Ascending aorta (tissue), 2 donors: ENCODE measurements around the gene NEK11. TPM values are rescaled to one million over a fixed set of nuclear protein-coding genes. Genes with fewer than 3 reads are reported as not detected.

Source experiments
- DNase-seq, 2 donors: peaks; one replicate each; pipeline ENCODE4 v3.0.0-alpha.2; 2019; ENCODE audit warnings: low spot score in 2 of 2
- H3K27ac ChIP-seq, 2 donors: fragments of 200-600 bp; sonication (generic); one replicate each; pipeline ENCODE4 v1.5.1; 2016 to 2017; ENCODE audit warnings: mild to moderate bottlenecking in 1 of 2
- H3K27me3 ChIP-seq: fragments of 200-600 bp; sonication (generic); one replicate; pipeline ENCODE4 v1.5.1; 2017
- H3K36me3 ChIP-seq, 2 donors: fragments of 200-600 bp; sonication (generic); one replicate each; pipeline ENCODE4 v1.5.1; 2016
- H3K4me1 ChIP-seq, 2 donors: fragments of 200-600 bp; sonication (generic); one replicate each; pipeline ENCODE4 v1.5.1; 2016 to 2017; ENCODE audit warnings: mild to moderate bottlenecking in 1 of 2
- H3K4me3 ChIP-seq, 2 donors: fragments of 200-600 bp; sonication (generic); one replicate each; pipeline ENCODE4 v1.5.1; 2016 to 2017; ENCODE audit warnings: mild to moderate bottlenecking in 1 of 2
- H3K9me3 ChIP-seq, 2 donors: fragments of 200-600 bp; sonication (generic); one replicate each; pipeline ENCODE4 v1.5.1; 2016
- intact Hi-C: fragments of 100-400 bp; cut with DNase I; formaldehyde crosslinking; loops from one replicate; pipeline ENCODE4 v1.15.1; 2023
- total RNA-seq: library from RNA; depleted of rRNA; stranded (reverse); fragments of >200 nt; gene quantifications from one replicate; pipeline ENCODE4 v1.1.0, GENCODE V29; 2016
- TF ChIP-seq, protein P1 (sequence below), 3 experiments: fragments of 200-600 bp in 2 of 3; fragments of 450-650 bp in 1 of 3; sonication (generic) in 2 of 3; IDR thresholded peaks; one replicate each; pipeline ENCODE4 v1.5.1; 2016 to 2019; ENCODE audit warnings: antibody characterized with exemption in 3 of 3, mild to moderate bottlenecking in 1 of 3, moderate library complexity in 1 of 3

The NEK11 gene
- total RNA-seq, 1 donor from 2014 or later, result 4.0 TPM

DNA sequence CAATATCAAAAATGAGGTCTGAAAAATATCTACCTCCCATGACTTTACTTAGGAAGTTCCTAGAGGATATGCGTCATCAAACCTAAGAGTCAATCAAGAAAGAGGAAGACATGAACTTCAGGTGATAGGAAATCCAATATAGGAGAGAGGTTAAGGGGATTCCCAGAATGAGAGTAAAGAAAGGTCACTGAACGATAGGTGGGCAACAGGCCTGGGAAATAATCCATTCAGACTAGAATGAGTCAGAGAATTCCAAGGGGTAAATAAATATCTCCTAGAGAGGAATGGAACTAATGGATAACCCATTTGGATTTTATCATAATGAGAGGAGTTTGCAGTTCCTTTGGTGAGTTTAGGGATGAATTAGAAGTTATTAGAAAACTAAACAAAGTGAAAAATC, 223.8 kb downstream of the NEK11 start:
- Histone ChIP-seq H3K4me1 (no peaks in the 10 kb centered on the region), H3K4me3 (no peak overlapping the region), H3K27ac (no peak overlapping the region), H3K9me3 (no peaks in the 10 kb centered on the region), H3K36me3 (no peaks in the 10 kb centered on the region), H3K27me3 (no peaks in the 10 kb centered on the region)
- intact Hi-C loops, result no loop called here
- DNase-seq, result no peak
- TF ChIP-seq, protein P1, sequence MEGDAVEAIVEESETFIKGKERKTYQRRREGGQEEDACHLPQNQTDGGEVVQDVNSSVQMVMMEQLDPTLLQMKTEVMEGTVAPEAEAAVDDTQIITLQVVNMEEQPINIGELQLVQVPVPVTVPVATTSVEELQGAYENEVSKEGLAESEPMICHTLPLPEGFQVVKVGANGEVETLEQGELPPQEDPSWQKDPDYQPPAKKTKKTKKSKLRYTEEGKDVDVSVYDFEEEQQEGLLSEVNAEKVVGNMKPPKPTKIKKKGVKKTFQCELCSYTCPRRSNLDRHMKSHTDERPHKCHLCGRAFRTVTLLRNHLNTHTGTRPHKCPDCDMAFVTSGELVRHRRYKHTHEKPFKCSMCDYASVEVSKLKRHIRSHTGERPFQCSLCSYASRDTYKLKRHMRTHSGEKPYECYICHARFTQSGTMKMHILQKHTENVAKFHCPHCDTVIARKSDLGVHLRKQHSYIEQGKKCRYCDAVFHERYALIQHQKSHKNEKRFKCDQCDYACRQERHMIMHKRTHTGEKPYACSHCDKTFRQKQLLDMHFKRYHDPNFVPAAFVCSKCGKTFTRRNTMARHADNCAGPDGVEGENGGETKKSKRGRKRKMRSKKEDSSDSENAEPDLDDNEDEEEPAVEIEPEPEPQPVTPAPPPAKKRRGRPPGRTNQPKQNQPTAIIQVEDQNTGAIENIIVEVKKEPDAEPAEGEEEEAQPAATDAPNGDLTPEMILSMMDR (IDR thresholded peaks at IDR 0.05), result no peak

DNA sequence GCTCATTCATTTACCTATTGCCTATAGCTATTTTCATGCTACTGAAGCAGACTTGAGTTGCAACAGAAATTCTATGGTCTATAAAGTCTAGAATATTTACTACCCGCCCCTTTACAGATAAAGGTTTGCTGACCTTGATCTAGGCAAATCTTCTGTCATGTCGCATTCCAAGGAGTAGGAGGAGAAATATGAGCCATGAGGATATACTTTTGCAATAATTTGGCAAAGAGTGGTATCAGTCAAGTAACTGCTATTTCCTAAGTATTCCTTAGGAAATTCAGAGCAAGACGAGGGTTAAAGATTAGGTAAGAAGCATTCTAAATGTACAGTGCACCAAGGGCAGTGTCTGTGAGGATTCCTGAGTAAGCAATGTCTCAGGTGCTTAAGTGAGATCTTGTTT, 233.8 kb downstream of the NEK11 start:
- Histone ChIP-seq H3K4me3 (no peak overlapping the region), H3K9me3 (peaks cover 0 to 12% of the 10 kb centered on the region in 2 donors), H3K36me3 (no peaks in the 10 kb centered on the region), H3K27ac (no peak overlapping the region), H3K4me1 (no peaks in the 10 kb centered on the region), H3K27me3 (no peaks in the 10 kb centered on the region)
- no peak for DNase-seq
- intact Hi-C loops, result no loop called here
- TF ChIP-seq, protein P1 (IDR thresholded peaks at IDR 0.05), result no peak

DNA sequence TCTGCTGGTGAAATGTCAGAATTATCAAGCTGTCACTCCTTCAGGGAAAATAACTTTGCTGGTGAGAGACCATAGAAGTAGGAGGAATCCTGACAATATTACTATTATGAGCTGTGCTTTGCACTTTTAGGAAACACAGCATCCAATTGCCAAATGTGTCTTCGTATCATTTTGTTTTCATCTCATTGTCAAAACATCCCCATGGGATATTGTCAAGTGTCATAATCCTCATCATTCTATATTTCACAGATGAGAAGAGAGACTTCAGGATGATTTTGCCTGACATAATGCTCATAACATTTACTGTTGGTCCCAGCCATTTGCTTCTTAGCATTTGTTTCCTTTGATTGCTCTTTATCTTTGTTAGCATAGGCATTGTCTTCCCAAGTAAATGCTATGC, 234.4 kb downstream of the NEK11 start:
- Histone ChIP-seq H3K9me3 (peaks cover 0 to 14% of the 10 kb centered on the region in 2 donors), H3K4me1 (no peaks in the 10 kb centered on the region), H3K27ac (no peak overlapping the region), H3K27me3 (no peaks in the 10 kb centered on the region), H3K4me3 (no peak overlapping the region), H3K36me3 (no peaks in the 10 kb centered on the region)
- DNase-seq, result no peak
- intact Hi-C loops, result no loop called here
- TF ChIP-seq, protein P1 (IDR thresholded peaks at IDR 0.05), result no peak

DNA sequence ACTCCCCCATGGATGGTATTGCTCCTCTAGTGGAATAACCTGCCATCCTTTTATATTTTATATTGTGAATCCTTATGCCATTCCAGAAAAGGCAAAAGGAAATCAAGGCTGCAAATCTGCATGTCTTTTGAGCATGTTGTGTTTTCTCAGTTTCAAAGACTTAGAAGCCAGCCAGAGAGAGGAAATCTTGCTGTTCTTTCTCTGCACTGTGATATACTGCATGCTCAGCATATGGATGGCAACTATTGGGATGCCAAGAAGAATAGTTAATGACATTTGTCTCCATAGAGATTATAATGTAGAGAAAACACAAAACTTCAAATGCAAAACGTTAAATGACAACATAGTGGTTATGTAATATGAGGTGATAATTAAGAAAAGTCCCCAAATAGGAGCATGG, 248.9 kb downstream of the NEK11 start:
- no peak for DNase-seq
- no peak overlapping the region for H3K27ac ChIP-seq
- no peak overlapping the region for H3K4me3 ChIP-seq
- no peaks in the 10 kb centered on the region for H3K4me1 ChIP-seq
- no peaks in the 10 kb centered on the region for H3K9me3 ChIP-seq
- H3K27me3 ChIP-seq, result no peaks in the 10 kb centered on the region
- H3K36me3 ChIP-seq, result no peaks in the 10 kb centered on the region
- TF ChIP-seq, protein P1 (IDR thresholded peaks at IDR 0.05), result no peak
- intact Hi-C loops, result no loop called here

DNA sequence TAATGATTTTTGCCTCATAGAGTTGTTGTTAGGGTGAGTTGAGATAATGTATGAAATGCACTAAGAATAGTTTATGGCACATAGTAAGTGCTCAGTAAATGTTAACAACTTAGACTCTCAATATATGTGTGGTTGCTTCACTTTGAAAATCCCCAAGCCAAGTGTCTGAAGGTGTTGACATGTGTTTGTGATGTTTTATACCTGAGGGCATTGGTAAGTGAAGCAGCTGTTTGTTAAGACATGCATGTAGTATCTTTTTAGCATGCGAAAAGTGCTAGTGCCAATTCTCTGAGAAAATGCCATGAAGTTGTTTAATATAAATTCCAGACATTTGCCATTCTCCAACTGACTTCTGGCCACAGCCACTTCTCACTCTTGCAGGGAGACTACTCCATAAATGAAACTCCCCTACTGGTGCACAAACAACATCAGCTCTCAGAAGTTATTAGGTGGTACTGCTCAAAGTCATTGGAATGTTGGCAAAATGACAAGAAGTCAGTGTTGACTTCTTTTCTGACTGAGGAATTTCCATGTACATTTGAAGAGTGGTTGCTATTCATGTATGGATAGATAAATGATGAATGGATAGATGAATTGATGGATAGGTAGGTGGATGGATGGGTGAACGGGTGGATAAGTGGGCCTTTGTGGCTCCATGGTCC, 251.3 kb downstream of the NEK11 start:
- Histone ChIP-seq H3K4me3 (no peak overlapping the region), H3K36me3 (no peaks in the 10 kb centered on the region), H3K4me1 (no peaks in the 10 kb centered on the region), H3K9me3 (no peaks in the 10 kb centered on the region), H3K27ac (no peak overlapping the region), H3K27me3 (no peaks in the 10 kb centered on the region)
- DNase-seq, result no peak
- TF ChIP-seq, protein P1 (IDR thresholded peaks at IDR 0.05), result no peak
- intact Hi-C loops, result no loop called here

DNA sequence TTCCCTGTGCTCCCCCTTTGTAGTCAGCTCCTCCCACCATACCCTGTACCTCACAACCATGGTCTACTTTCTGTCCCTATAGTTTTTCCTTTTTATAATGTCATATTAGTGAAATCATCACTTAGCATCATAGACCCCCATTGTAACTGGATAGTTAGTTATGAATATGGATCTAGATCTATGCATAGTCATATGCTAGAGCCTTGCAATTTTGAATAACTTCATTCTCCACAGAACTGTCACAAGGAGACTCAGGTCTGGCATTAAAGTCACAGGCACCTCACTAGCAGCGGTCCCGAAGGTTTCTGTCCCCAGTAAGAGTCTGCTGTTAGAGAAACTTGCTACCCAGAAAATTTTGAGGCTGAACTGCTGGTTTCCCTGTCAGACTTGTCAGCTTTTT, 252.9 kb downstream of the NEK11 start:
- H3K36me3 ChIP-seq, result no peaks in the 10 kb centered on the region
- intact Hi-C loops, result no loop called here

More for the DNA sequence above, 252.9 kb downstream of the NEK11 start:
- no peaks in the 10 kb centered on the region for H3K27me3 ChIP-seq
- no peak overlapping the region for H3K27ac ChIP-seq
- no peak for DNase-seq
- no peaks in the 10 kb centered on the region for H3K4me1 ChIP-seq
- TF ChIP-seq, protein P1 (IDR thresholded peaks at IDR 0.05), result no peak
- H3K4me3 ChIP-seq, result no peak overlapping the region
- H3K9me3 ChIP-seq, result no peaks in the 10 kb centered on the region
